Esophagus squamous epithelium (tissue), 4 donors: ENCODE results near the gene RALA.

Experiments
- CTCF ChIP-seq, 6 experiments: fragments of 450-650 bp in 4 of 6; fragments of 200-600 bp in 2 of 6; sonication (generic) in 2 of 6; IDR thresholded peaks; one replicate each; pipeline ENCODE4 v1.5.1; 2016 to 2019; ENCODE audit warnings: antibody characterized with exemption in 6 of 6, mild to moderate bottlenecking in 4 of 6, moderate library complexity in 4 of 6
- POLR2A ChIP-seq, 4 donors: fragments of 450-650 bp; IDR thresholded peaks; one replicate each; pipeline ENCODE4 v1.6.1; 2017; ENCODE audit warnings: antibody characterized with exemption in 4 of 4, mild to moderate bottlenecking in 4 of 4, moderate library complexity in 3 of 4

- TF ChIP-seq POLR2A (IDR thresholded peaks at IDR 0.05), result no peak
- TF ChIP-seq CTCF (IDR thresholded peaks at IDR 0.05), result no peak
Observed at GRCh38 chr7:39615350-39615975, 7.9 kb upstream of the RALA start.
